ENCODE measurements around the gene RGS14.

The RGS14 gene

DNA sequence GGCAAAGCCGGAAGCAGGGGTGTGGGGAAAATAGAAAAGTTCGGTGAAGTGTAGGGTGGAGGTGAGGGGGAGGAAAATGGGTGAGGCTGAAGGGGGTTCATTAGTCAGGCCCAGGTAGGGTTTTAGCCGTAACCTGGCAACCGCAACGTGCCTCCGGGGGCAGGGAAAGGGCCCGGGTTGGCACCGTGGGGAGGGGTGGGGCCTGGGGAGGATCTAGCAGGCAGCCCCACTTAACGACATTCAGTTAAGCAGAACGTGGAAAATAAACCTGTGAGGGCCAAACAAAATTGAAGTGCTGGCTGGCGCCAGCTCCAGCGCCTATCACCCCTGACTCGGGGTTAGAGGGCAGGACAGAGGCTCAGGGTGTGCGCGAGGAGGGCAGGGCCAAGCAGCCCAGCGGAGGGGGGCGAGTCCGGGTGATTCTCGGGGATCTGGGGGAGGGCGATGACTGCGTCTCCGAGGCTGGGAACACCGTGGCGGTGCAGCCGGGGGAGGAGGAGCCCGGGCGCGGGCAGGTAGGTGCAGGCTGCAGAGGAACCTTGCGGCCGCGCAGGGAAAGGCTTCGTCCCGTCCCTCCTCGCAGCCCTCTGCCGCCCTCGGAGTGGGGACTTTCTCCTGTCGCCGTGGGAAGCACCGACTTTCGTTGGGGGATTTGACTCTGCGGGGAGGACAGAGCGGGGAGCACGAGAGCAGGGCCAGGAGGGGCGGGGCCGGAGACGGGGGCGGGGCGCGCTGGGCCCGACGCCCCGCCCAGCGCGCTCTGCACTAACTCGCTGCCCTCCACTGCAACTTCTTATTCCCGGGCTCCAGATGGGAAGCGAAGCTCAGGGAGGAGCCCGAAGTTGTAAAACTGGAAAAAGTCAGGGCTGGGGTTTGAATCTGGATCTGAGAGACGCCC, 5.1 kb downstream of the RGS14 start:
- H3K79me2 ChIP-seq: no peaks in the 10 kb centered on the region
- peak overlapping the region; percentile 96 for H2AFZ ChIP-seq
- peak overlapping the region; percentile 58 for H3K27ac ChIP-seq
- H3K4me1 ChIP-seq: peaks cover 12% of the 10 kb centered on the region
- peak overlapping the region; percentile 78 for H3K4me2 ChIP-seq (ENCODE audit: low read length)
- H3K4me3 ChIP-seq (ENCODE audit: low read depth, low read length): peak overlapping the region; percentile 55
- H3K9ac ChIP-seq: no peak overlapping the region
- H3K36me3 ChIP-seq (ENCODE audit: control insufficient read depth, insufficient read depth, low read length): no peaks in the 10 kb centered on the region
- no peaks in the 10 kb centered on the region for H3K27me3 ChIP-seq (ENCODE audit: control insufficient read depth, insufficient read depth, low read length)
- H3K9me3 ChIP-seq (ENCODE audit: control insufficient read depth, low read length): no peaks in the 10 kb centered on the region
- TF ChIP-seq, protein P1, sequence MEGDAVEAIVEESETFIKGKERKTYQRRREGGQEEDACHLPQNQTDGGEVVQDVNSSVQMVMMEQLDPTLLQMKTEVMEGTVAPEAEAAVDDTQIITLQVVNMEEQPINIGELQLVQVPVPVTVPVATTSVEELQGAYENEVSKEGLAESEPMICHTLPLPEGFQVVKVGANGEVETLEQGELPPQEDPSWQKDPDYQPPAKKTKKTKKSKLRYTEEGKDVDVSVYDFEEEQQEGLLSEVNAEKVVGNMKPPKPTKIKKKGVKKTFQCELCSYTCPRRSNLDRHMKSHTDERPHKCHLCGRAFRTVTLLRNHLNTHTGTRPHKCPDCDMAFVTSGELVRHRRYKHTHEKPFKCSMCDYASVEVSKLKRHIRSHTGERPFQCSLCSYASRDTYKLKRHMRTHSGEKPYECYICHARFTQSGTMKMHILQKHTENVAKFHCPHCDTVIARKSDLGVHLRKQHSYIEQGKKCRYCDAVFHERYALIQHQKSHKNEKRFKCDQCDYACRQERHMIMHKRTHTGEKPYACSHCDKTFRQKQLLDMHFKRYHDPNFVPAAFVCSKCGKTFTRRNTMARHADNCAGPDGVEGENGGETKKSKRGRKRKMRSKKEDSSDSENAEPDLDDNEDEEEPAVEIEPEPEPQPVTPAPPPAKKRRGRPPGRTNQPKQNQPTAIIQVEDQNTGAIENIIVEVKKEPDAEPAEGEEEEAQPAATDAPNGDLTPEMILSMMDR (IDR thresholded peaks at IDR 0.05): no peak

DNA sequence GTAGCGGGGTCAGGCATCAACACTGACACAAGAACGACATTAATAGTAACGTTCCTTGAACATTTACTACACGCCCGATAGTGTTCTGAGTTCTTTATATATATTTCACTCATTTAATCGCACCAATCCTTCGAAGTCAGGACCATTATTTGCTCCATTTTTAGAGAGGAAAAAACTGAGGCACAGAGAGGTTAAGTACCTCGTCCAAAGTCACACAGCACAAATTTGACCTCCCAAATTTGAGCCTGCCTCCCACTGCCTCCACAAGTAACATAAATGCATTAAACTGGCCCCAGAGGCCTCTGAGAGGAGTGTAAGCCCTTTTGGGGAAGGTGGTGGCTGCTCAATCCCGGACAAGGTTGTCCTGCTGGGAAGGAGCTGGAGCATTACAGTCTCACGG, 5.8 kb downstream of the RGS14 start:
- Histone ChIP-seq H3K4me2 (ENCODE audit: low read length) (peak overlapping the region; percentile 78), H3K79me2 (no peaks in the 10 kb centered on the region), H3K9ac (no peak overlapping the region), H3K36me3 (ENCODE audit: control insufficient read depth, insufficient read depth, low read length) (no peaks in the 10 kb centered on the region), H2AFZ (peak overlapping the region; percentile 96), H3K9me3 (ENCODE audit: control insufficient read depth, low read length) (no peaks in the 10 kb centered on the region), H3K27ac (no peak overlapping the region), H3K4me3 (ENCODE audit: low read depth, low read length) (peak overlapping the region; percentile 55), H3K4me1 (peaks cover 12% of the 10 kb centered on the region), H3K27me3 (ENCODE audit: control insufficient read depth, insufficient read depth, low read length) (no peaks in the 10 kb centered on the region)
- TF ChIP-seq, protein P1 (IDR thresholded peaks at IDR 0.05): no peak

DNA sequence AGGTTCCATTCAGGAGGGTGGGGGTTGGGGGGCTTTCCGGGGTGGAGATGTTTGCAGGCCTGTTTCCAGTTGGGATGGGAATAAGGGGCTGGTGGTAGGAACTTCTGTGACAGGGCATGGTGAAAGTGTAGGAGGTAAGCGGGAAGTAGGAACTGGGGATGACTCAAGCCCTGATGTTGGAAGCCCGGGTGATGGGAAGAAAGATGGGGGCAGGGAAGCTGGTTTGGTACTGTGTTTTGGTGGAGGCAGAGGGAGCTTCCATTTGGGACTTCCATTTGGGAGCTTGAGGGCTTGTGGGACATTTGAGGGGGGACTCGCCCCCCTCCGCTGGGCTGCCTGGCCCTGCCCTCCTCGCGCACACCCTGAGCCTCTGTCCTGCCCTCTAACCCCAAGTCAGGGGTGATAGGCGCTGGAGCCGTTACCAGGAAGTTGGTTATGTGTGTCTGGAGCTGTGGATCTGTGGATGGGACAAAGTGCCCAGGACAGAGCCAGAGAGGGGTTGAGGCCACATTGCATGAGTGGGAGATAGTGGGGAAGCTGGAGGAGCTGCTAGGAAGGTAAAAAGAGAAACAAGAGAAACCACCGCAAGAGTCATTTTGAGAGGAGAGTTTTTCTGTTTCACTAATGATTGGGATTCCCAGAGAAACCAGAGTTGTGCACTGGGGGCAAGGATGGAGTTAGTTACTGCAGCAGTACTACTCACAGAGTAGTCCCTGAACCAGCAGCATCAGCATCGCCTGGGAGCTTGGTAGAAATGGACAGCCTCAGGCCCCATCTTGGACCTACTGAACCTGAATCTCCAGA, 6.6 kb downstream of the RGS14 start:
- Histone ChIP-seq H3K79me2 (no peaks in the 10 kb centered on the region), H3K9me3 (ENCODE audit: control insufficient read depth, low read length) (no peaks in the 10 kb centered on the region), H3K4me2 (ENCODE audit: low read length) (no peak overlapping the region), H2AFZ (no peak overlapping the region), H3K27ac (no peak overlapping the region), H3K9ac (no peak overlapping the region), H3K27me3 (ENCODE audit: control insufficient read depth, insufficient read depth, low read length) (no peaks in the 10 kb centered on the region), H3K4me3 (ENCODE audit: low read depth, low read length) (no peak overlapping the region), H3K36me3 (ENCODE audit: control insufficient read depth, insufficient read depth, low read length) (no peaks in the 10 kb centered on the region), H3K4me1 (peaks cover 12% of the 10 kb centered on the region)
- TF ChIP-seq, protein P1 (IDR thresholded peaks at IDR 0.05): no peak

DNA sequence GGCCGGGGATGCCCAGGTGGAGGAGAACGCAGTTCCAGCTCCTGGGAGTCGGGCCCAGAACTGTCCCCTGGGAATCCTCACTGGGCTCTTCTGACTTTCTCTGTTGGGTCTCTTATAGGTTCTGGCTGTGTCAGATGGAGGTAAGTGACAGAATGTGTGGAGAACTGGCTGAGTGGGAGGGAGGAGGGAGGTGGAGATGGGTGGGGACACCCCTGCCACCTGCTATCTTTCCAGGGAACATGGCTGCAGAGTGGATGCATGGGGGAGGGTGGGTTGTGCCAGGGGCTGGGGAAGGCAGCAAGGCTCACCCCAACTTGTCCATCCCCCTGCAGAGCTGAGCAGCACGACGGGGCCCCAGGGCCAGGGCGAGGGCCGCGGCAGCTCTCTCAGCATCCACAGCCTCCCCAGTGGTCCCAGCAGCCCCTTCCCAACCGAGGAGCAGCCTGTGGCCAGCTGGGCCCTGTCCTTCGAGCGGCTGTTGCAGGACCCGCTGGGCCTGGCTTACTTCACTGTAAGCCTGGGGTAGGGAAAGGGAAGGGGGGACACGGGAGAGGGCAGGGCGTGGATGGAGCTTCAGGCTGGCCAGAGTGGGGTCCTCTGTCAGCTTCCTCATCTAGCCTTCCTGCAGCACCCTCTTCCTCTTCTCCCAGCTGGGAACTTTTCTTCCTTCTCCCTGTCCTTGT, 8.3 kb downstream of the RGS14 start:
- peak overlapping the region; percentile 90 for H3K4me2 ChIP-seq (ENCODE audit: low read length)
- peaks cover 12% of the 10 kb centered on the region for H3K4me1 ChIP-seq
- no peaks in the 10 kb centered on the region for H3K27me3 ChIP-seq (ENCODE audit: control insufficient read depth, insufficient read depth, low read length)
- no peaks in the 10 kb centered on the region for H3K9me3 ChIP-seq (ENCODE audit: control insufficient read depth, low read length)
- H3K79me2 ChIP-seq: no peaks in the 10 kb centered on the region
- H2AFZ ChIP-seq: peak overlapping the region; percentile 64
- no peaks in the 10 kb centered on the region for H3K36me3 ChIP-seq (ENCODE audit: control insufficient read depth, insufficient read depth, low read length)
- peak overlapping the region; percentile 82 for H3K27ac ChIP-seq
- H3K4me3 ChIP-seq (ENCODE audit: low read depth, low read length): peak overlapping the region; percentile 58
- TF ChIP-seq, protein P1 (IDR thresholded peaks at IDR 0.05): no peak
- no peak overlapping the region for H3K9ac ChIP-seq
